ENCODE results near the gene FAM236D. TPM values are rescaled to one million over a fixed set of nuclear protein-coding genes. Genes with fewer than 3 reads are reported as not detected.
"Not testable (repeated sequence)": the region's sequence is repeated elsewhere in the genome, so short reads cannot be mapped to it uniquely, and the experiment has no call there.

Gene FAM236D
- not detected for polyA plus RNA-seq (2013, experiment 1 of 2; ENCODE audit: insufficient read length)
- not detected for polyA plus RNA-seq (2013, experiment 2 of 2; ENCODE audit: insufficient read length)

DNA sequence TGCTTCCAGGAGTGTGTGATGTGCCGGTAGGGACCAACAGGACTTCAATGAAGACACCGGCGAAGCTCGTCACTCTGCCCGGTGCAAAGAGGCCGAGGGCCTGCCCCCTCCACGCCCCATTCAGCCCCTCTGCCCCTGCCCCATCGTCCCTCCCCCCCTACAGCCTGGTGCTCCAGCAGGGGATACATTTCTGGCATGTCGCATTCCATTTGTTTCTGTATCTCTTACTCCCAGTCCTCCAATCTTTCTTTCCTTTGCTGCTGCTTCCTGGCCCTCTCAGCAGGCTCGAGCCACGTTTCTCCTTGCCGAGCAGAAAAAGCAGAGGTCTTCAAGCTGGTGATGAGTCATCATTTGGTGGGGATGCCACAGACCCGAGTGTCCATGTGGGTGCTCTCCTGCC, at the start of gene FAM236D:
Gene FAM236D (minus strand): TSS at position 101 of the 400 bp plus-strand sequence. CDS start 100 bp downstream, at position 1.
- not testable (repeated sequence) for DNase-seq

DNA sequence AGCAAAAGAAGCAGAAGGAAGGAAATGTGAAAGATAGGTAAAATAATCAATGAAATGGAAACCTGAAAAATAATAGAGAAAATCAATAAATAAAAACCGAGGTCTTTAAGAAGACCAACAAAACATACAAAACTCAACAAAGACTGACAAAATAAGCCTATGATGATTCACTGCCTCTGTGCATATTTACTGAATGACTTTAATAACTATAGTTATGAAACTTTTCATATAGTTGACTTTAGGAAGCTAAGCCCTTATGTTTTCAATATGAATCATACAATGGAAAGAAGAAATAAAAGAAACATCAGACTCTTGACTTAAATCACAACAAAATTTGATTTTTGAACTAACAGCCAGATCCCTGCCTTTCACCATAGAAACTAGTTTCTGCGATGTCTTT, 29.5 kb upstream of the FAM236D start:
- DNase-seq, result not testable (repeated sequence)

DNA sequence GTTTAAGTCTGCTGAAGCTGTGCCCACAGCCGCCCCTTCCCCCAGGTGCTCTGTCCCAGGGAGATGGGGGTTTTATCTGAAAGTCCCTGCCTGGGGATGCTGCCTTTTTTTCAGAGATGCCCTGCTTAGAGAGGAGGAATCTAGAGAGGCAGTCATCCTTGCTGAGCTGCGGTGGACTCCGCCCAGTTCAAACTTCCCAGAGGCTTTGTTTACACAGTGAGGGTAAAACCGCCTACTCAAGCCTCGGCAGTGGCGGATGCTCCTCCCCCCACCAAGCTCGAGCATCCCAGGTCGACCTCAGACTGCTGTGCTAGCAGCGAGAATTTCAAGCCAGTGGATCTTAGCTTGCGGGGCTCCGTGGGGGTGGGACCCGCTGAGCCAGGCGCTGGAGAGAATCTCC, 22.7 kb upstream of the FAM236D start:
- not testable (repeated sequence) for DNase-seq

DNA sequence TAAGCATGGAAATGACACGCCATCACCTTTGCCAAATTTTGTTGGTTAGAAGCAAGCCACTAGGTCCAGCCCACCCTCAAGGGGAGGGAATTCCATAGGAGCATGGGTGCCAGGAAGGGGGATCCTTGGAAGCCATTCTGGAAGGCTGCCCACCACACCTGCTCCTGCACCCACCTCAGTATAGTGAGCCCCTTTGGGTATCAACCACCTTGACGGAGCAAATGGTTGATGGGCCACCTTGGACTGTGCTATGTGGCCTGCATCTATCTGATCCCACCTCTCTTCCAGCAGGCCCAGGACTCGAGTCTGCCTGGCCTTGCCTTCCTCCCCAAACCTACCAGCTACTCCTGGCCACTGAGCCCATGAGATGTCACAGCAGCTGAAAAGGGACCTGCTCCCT, 17.6 kb downstream of the FAM236D start:
- not testable (repeated sequence) for DNase-seq

DNA sequence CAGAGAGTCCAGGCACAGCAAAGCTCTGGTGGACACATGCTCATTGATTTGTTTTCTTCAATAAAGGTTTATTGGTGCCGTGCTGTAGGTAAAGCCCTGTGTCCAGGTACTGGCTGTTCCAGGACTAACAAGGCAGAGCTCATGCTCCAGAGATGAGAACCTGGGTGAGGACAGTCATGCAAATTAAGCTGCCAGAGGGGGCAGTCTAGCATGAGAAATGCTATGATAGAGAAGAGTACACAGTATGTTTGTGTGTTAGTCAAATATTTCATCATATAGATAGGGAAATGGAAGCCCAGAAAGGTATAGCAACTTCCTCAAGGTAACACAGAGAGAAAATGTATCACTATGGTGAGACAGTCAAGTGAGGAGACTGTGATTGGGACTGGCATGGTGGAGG, 19.9 kb downstream of the FAM236D start:
- not testable (repeated sequence) for DNase-seq

DNA sequence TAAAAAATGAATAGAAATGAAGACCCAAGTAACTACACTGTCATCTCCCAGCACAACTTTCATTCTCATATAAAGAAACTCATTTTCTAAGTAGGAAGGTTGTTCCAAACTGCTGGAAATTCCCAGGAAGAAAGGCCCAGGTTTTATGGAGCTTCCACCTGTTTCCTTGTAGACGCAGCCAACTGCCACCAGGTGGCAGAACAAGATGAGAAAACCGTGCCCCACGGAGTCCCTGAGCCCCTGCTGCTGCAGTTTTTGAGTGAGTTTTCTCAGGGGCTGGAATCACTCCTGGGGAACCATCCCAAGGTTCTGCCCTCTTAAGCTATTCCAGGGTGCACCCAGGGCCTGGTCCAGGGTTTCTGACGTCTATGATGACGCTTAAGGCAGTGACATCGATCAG, 24.0 kb downstream of the FAM236D start:
- not testable (repeated sequence) for DNase-seq

DNA sequence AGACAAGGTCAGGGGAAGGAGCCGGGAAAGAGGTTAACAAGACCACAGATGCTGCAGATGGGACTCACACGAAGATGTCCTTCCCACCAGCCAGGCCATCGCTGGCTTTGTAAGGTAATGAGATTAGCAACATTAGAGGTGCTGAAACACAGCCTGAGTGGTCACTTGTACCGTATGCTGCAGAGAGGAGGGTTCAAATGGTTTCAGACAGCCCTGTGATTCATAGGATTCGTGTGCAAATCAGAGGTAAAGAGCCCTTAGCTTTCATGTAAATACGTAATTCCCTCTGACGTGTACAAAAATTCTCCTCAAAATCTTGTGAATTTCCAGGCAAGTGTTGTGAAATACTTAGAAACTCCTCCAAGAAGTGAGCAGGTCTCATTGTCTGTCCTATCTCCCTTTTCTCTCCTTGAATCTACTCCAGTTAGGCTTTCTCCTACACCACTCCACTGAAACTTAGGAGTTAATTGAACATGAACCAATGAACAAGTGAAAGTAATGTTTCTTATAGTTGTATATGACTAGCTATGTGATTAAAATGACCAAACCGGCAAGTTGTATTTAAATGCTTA, 24.6 kb downstream of the FAM236D start:
- not testable (repeated sequence) for DNase-seq

DNA sequence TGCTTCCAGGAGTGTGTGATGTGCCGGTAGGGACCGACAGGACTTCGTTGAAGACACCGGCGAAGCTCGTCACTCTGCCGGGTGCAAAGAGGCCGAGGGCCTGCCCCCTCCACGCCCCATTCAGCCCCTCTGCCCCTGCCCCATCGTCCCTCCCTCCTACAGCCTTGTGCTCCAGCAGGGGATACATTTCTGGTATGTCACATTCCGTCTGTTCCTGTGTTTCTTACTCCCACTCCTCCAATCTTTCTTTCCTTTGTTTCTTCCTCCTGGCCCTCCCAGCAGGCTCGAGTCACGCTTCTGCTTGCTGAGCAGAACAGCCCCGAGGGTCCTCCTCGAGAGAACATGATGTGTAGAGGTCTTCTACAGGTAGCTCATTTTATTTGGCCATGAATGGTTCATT, 25.4 kb downstream of the FAM236D start, which contains the start of gene FAM236B:
Gene FAM236B (minus strand): TSS at position 101 of the 400 bp plus-strand sequence. CDS start 100 bp downstream, at position 1.
- DNase-seq, result not testable (repeated sequence)

DNA sequence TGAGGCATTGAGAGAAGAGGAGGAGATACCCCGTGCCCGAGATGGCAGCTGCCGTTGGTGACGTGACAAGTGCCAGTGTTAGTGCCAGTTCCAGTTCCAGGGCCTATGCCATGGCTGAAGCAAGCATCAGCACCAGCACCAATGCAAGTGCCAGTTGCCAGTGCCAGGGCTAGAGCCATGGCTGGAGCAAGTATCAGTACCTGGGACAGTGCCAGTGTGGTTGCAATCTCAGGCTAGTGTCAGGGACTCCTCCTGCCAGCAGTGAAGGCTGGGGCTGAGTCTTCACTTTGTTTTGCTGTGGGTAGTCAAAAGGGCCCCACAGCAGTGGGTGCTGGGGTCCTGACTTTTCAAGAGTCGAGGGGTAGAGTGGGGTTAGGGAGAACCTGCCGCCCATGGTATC, 29.9 kb downstream of the FAM236D start:
- DNase-seq, result not testable (repeated sequence)

DNA sequence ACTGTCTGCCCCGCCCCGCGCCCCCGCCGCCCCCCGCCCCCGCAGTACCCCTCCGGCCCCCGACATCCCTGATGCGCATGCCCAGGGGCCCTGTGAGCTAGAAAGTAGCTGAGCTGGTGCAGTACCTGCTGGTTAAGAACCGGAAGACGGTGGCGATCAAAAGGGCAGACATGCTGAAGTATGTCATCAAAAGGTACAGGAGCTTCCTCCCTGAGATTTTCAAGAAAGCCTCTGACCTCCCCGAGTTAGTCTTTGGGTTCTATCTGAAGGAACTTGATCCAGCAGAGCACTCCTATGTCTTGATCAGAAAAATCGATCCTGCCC, 30.6 kb downstream of the FAM236D start:
- not testable (repeated sequence) for DNase-seq

DNA sequence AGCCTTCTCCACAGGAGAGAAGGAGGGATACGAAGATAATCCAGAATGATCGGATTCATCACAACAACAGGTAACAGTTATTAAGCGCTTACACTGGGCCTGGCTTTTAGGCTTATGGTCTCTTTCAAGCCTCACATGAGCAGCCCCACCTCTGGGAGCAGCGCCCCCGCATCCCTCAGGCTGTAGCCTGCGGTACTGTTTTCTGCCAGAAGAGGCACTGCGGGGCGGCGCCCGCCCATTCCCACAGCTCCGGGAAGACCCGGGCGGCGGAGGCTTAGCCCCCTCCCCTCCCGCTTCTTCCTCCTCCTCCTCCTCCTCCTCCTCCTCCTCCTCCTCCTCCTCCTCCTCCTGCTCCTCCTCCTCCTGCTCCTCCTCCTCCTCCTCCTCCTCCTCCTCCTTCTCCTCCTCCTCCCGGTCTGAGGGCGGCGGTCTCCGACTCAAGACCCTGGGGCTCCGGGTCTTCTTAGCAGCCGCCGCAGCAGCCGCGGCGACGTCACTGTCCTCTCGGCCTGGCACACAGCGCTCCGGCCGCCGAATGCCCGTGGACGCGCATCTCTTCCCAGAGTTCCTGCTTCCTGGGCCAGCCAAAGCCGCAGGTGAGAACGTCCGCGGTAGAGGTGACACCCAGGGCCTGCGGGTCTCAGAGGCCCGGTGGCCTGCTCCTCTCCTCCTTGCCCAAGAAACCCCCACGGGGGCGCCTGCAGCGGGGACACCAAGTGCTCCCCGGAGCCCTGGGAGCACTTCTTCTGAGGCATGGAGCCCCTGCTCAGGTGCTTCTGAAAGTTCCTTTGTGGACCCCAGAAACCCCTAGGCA, 31.1 kb downstream of the FAM236D start, which contains the start of gene DMRTC1B:
Gene DMRTC1B (plus strand): TSS at position 238 of the 814 bp plus-strand sequence. CDS start 68,246 bp downstream, outside the sequence.
- DNase-seq, result not testable (repeated sequence)

DNA sequence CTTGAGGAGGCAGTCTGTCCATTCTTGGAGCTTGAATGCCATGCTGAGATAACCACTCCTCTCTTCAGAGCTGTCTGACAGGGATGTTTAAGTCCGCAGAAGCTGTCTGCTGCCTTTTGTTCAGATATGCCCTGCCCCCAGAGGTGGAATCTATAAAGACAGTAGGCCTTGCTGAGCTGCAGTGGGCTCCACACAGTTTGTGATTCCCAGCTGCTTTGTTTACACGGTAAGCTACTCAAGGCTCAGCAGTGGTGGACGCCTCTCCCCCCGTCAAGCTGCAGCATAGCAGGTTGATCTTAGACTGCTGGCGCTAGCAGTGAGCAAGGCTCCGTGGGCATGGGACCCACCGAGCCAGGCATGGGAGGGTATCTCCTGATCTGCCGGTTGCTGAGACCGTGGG, 47.6 kb downstream of the FAM236D start:
- DNase-seq, result not testable (repeated sequence)

All from fibroblast of skin of abdomen (primary cell).